Measurements from ENCODE around the gene ATP5F1E. TPM values are rescaled to one million over a fixed set of nuclear protein-coding genes. Genes with fewer than 3 reads are reported as not detected.

The ATP5F1E gene
- total RNA-seq, 2 donors from 2014 or later, result 41.3 to 42.0 TPM

DNA sequence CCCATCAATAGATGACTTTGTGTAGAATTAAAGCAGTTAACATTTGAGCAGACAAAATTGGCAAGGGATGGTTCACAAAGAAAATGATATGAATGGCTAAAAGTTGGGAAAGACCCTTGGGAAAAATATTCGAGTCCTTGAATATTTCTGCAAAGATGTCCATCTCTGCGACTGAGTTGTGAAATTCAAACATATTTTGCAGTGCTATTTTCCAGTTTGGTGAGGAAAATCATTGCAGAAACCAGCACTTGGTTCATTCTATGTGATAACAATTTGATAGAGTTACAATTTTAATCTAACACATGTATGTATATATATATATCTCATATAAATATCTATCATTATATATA is 16.5 kb upstream of the ATP5F1E start:
- Histone ChIP-seq H3K27me3 (no peaks in the 10 kb centered on the region), H3K27ac (no peak overlapping the region), H3K4me3 (no peak overlapping the region), H3K4me1 (no peaks in the 10 kb centered on the region), H3K9me3 (no peaks in the 10 kb centered on the region), H3K36me3 (no peaks in the 10 kb centered on the region)
- no peak for DNase-seq (ENCODE audit: low spot score)
- TF ChIP-seq CTCF (IDR thresholded peaks at IDR 0.05), result no peak

DNA sequence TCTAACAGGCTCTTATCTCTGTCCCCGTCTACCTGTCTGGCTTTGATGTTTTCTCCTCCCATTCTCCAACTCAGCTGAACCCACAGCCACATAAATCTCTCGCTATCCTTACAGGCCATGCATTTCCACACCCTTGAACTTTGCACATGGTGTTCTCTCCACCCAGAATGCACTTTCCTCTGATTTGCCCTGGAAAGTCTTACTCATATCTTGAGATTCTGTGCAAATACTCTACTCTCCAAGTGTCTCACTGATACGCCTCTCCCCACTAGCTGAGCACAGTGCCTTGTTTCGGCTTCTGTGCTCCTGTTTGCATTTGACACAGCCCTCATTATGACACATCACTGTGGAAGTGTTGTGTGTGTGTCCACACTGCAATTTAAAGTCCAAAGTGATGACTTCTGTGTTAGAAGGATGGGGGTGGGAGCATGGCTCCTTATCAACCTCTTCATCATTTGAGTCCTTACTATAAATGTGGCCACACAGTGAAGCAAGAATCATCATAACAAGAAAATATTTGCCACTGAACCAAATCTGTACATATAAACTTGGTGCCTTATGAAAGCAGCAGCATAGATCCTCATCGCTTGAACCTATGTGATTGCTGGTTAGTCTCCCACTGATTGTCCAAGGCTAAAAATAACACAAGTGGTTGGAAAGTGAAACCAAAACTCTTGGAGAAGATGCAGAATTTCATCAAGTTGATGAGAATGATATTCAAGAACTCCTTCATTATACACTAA is 16.0 kb upstream of the ATP5F1E start:
- H3K36me3 ChIP-seq, result no peaks in the 10 kb centered on the region
- no peak for DNase-seq (ENCODE audit: low spot score)
- no peak for TF ChIP-seq CTCF (IDR thresholded peaks at IDR 0.05)
- no peaks in the 10 kb centered on the region for H3K9me3 ChIP-seq
- H3K4me3 ChIP-seq, result no peak overlapping the region
- H3K27ac ChIP-seq, result no peak overlapping the region
- H3K4me1 ChIP-seq, result peaks cover 0 to 5% of the 10 kb centered on the region in 2 donors
- no peaks in the 10 kb centered on the region for H3K27me3 ChIP-seq

GRCh38 chr20:59046862-59047261 is 14.7 kb upstream of the ATP5F1E start:
- H3K4me1 ChIP-seq, result peaks cover 0 to 9% of the 10 kb centered on the region in 2 donors
- no peak for DNase-seq (ENCODE audit: low spot score)
- TF ChIP-seq CTCF (IDR thresholded peaks at IDR 0.05), result no peak
- H3K27me3 ChIP-seq, result no peaks in the 10 kb centered on the region
- no peaks in the 10 kb centered on the region for H3K36me3 ChIP-seq
- H3K9me3 ChIP-seq, result no peaks in the 10 kb centered on the region
- H3K4me3 ChIP-seq, result no peak overlapping the region
- no peak overlapping the region for H3K27ac ChIP-seq

GRCh38 chr20:59044796-59045195 is 12.7 kb upstream of the ATP5F1E start:
- DNase-seq (ENCODE audit: low spot score), result no peak
- Histone ChIP-seq H3K27me3 (no peaks in the 10 kb centered on the region), H3K9me3 (no peaks in the 10 kb centered on the region), H3K36me3 (no peaks in the 10 kb centered on the region), H3K4me1 (peaks cover 0 to 28% of the 10 kb centered on the region in 2 donors), H3K4me3 (no peak overlapping the region), H3K27ac (peak overlapping the region in 1 of 2 donors; percentile 93)
- no peak for TF ChIP-seq CTCF (IDR thresholded peaks at IDR 0.05)

DNA sequence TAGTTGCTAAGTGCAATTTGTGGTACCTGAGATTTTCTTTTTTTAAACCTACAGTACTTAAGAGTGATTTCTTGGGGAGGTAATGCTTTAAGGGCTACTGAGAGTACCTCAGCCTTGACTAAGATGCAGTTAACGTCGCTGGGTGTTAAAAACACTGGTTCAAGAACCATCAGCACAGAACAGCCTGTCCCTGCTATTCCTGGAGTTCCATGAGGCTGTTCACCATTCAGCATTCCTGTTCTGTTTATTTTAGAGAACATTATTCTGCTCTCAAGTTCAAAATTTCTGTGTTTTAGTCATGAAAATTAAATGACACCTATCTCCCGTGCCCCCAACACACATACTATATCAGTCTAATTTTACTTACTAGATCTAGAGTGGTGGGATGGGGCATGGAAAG is 12.2 kb upstream of the ATP5F1E start:
- no peak for DNase-seq (ENCODE audit: low spot score)
- no peaks in the 10 kb centered on the region for H3K27me3 ChIP-seq
- TF ChIP-seq CTCF (IDR thresholded peaks at IDR 0.05), result no peak
- no peaks in the 10 kb centered on the region for H3K36me3 ChIP-seq
- peaks cover 0 to 28% of the 10 kb centered on the region in 2 donors for H3K4me1 ChIP-seq
- H3K9me3 ChIP-seq, result no peaks in the 10 kb centered on the region
- peak overlapping the region in 1 of 2 donors; percentile 93 for H3K27ac ChIP-seq
- H3K4me3 ChIP-seq, result no peak overlapping the region

DNA sequence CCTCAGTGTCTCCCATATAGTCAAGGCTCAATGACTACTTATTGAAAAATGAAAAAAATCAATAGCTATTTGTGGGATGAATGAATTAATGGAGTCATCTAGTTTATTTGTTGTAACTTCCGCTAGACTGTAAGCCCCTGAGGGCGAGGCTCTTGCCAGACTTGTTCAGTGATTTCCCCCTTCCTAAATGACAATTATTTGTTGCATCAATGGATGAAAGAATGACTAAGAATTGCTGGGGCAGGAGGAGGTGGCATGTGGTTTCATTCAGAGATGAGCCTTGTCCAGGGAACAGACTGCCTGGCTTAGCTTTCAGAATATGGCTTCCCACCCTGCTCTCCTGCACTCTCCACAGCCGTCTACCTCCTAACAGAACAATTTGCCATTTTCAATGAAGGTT is 11.6 kb upstream of the ATP5F1E start:
- Histone ChIP-seq H3K4me3 (no peak overlapping the region), H3K9me3 (no peaks in the 10 kb centered on the region), H3K4me1 (peaks cover 0 to 28% of the 10 kb centered on the region in 2 donors), H3K27ac (peak overlapping the region; percentile 2 to 93), H3K27me3 (no peaks in the 10 kb centered on the region), H3K36me3 (no peaks in the 10 kb centered on the region)
- no peak for DNase-seq (ENCODE audit: low spot score)
- no peak for TF ChIP-seq CTCF (IDR thresholded peaks at IDR 0.05)
